Measurements from ENCODE around the gene CPNE2.

Gene CPNE2

GRCh38 chr16:57152096-57153093, 60.0 kb downstream of the CPNE2 start:
- ChIA-PET POLR2A (interaction anchor here (1.0 kb wide), 1 partner anchor 220 kb away, joined by 3 read pairs; the partner anchor contains the start of gene HERPUD1), CTCF (interaction anchor here (1.0 to 3.2 kb wide), 12 partner anchors 9 to 367 kb away, joined by 3 to 10 read pairs (median 4); partner anchors contain the start of gene CPNE2)
- DNase-seq (ENCODE audit: extremely low spot score) = no peak
- TF ChIP-seq CTCF (IDR thresholded peaks at IDR 0.05; ENCODE audit: control extremely low read depth, extremely low read depth, low read depth, missing control alignments) = no peak

GRCh38 chr16:57153841-57154240, 61.5 kb downstream of the CPNE2 start:
- DNase-seq (ENCODE audit: extremely low spot score) = no peak
- TF ChIP-seq CTCF (IDR thresholded peaks at IDR 0.05; ENCODE audit: control extremely low read depth, extremely low read depth, low read depth, missing control alignments) = no peak
- ChIA-PET CTCF (interaction anchor here (1.3 to 2.9 kb wide), 2 partner anchors 9 to 61 kb away, joined by 3 to 9 read pairs; partner anchors contain the start of gene CPNE2), POLR2A (interaction anchor here (0.6 kb wide), 1 partner anchor 36 kb away, joined by 3 read pairs; no protein-coding TSS in a partner anchor)

GRCh38 chr16:57155702-57156350, 63.4 kb downstream of the CPNE2 start:
- no peak for TF ChIP-seq CTCF (IDR thresholded peaks at IDR 0.05; ENCODE audit: control extremely low read depth, extremely low read depth, low read depth, missing control alignments)
- ChIA-PET CTCF (interaction anchor here (0.6 to 2.9 kb wide), 4 partner anchors 11 to 364 kb away, joined by 3 to 9 read pairs (median 4); partner anchors contain the start of gene CPNE2), POLR2A (no interaction called here)
- no peak for DNase-seq (ENCODE audit: extremely low spot score)

GRCh38 chr16:57156351-57156703, 63.9 kb downstream of the CPNE2 start:
- DNase-seq (ENCODE audit: extremely low spot score) = no peak
- no peak for TF ChIP-seq CTCF (IDR thresholded peaks at IDR 0.05; ENCODE audit: control extremely low read depth, extremely low read depth, low read depth, missing control alignments)
- ChIA-PET POLR2A (no interaction called here), CTCF (interaction anchor here (0.6 to 2.9 kb wide), 4 partner anchors 12 to 363 kb away, joined by 3 to 9 read pairs (median 4); partner anchors contain the start of gene CPNE2)

- ChIA-PET CTCF (interaction anchor here (1.3 kb wide), 1 partner anchor 13 kb away, joined by 4 read pairs; no protein-coding TSS in a partner anchor), POLR2A (no interaction called here)
- no peak for TF ChIP-seq CTCF (IDR thresholded peaks at IDR 0.05; ENCODE audit: control extremely low read depth, extremely low read depth, low read depth, missing control alignments)
- DNase-seq (ENCODE audit: extremely low spot score) = no peak
Observed at GRCh38 chr16:57157533-57157932, 65.2 kb downstream of the CPNE2 start.

GRCh38 chr16:57159447-57159846, 67.1 kb downstream of the CPNE2 start:
- DNase-seq (ENCODE audit: extremely low spot score) = no peak
- no peak for TF ChIP-seq CTCF (IDR thresholded peaks at IDR 0.05; ENCODE audit: control extremely low read depth, extremely low read depth, low read depth, missing control alignments)
- ChIA-PET CTCF (interaction anchor here (1.2 to 1.6 kb wide), 2 partner anchors 15 to 67 kb away, joined by 3 to 7 read pairs; partner anchors contain the start of gene CPNE2), POLR2A (no interaction called here)

Data from GM10248 (cell line).